K562 (cell line): ENCODE measurements around the gene C1orf167. TPM values are rescaled to one million over a fixed set of nuclear protein-coding genes. Genes with fewer than 3 reads are reported as not detected.

ENCODE experiments used
- CEBPB ChIP-seq: fragments of 450-650 bp; IDR thresholded peaks from 2 replicates; pipeline ENCODE4 v1.6.1; 2016; ENCODE audit warnings: missing genetic modification characterization, missing compliant biosample characterization
- CREB3 ChIP-seq: fragments of 450-650 bp; conservative IDR thresholded peaks from 2 replicates; pipeline ENCODE4 v1.6.1; 2016; ENCODE audit warnings: missing genetic modification characterization, low read depth, mild to moderate bottlenecking, missing compliant biosample characterization, moderate library complexity
- FOSL1 ChIP-seq: fragments of 200-800 bp; sonication (Bioruptor generic); conservative IDR thresholded peaks from 2 replicates; pipeline ENCODE4 v1.6.1; 2016; ENCODE audit warnings: missing genetic modification characterization, missing compliant biosample characterization
- HCFC1 ChIP-seq: IDR thresholded peaks from 2 replicates; pipeline ENCODE4 v1.6.1; 2012; ENCODE audit warnings: low read depth, low read length, improper control_type of control experiment
- OTX1 ChIP-seq: fragments of 450-650 bp; formaldehyde crosslinking; IDR thresholded peaks from 2 replicates; pipeline ENCODE4 v1.4.0; 2022; ENCODE audit warnings: mild to moderate bottlenecking
- PTRF ChIP-seq: fragments of 450-650 bp; IDR thresholded peaks from 2 replicates; pipeline ENCODE4 v1.6.1; 2016; ENCODE audit warnings: mild to moderate bottlenecking, missing genetic modification characterization, missing compliant biosample characterization
- SMARCB1 ChIP-seq: IDR thresholded peaks from 2 replicates; pipeline ENCODE4 v1.6.1; 2011; ENCODE audit warnings: improper control_type of control experiment, low read depth; ENCODE audit not compliant: insufficient read length
- TCF7 ChIP-seq: sonication (generic); IDR thresholded peaks from 2 replicates; pipeline ENCODE4 v1.6.1; 2016; ENCODE audit warnings: antibody characterized with exemption, borderline replicate concordance
- TEAD2 ChIP-seq: fragments of 450-650 bp; IDR thresholded peaks from 2 replicates; pipeline ENCODE4 v1.6.1; 2016; ENCODE audit warnings: missing genetic modification characterization, control low read depth, missing compliant biosample characterization
- VEZF1 ChIP-seq: fragments of 200-800 bp; sonication (Bioruptor generic); IDR thresholded peaks from 2 replicates; pipeline ENCODE4 v1.6.1; 2017; ENCODE audit warnings: missing genetic modification characterization, missing compliant biosample characterization
- ZBTB26 ChIP-seq: fragments of 450-650 bp; formaldehyde crosslinking; IDR thresholded peaks from 2 replicates; pipeline ENCODE4 v1.4.0; 2022; ENCODE audit warnings: missing genetic modification characterization
- ZC3H11A ChIP-seq: IDR thresholded peaks from 2 replicates; pipeline ENCODE4 v1.6.1; 2012; ENCODE audit warnings: low read depth, low read length, improper control_type of control experiment
- ZNF253 ChIP-seq: fragments of 250-450 bp; sonication (Bioruptor Pico); conservative IDR thresholded peaks from 2 replicates; pipeline ENCODE4 v1.6.1; 2021; ENCODE audit warnings: mild to moderate bottlenecking
- ZNF277 ChIP-seq: fragments of 250-450 bp; sonication (Bioruptor Pico); IDR thresholded peaks from 2 replicates; pipeline ENCODE4 v1.8.0; 2022; ENCODE audit warnings: inconsistent platforms, mild to moderate bottlenecking, moderate library complexity, borderline replicate concordance
- ZNF395 ChIP-seq: fragments of 200-800 bp; sonication (Bioruptor generic); IDR thresholded peaks from 2 replicates; pipeline ENCODE4 v1.6.1; 2017; ENCODE audit warnings: missing genetic modification characterization, missing compliant biosample characterization
- ZNF584 ChIP-seq: fragments of 200-800 bp; sonication (Bioruptor generic); IDR thresholded peaks from 2 replicates; pipeline ENCODE4 v1.6.1; 2016; ENCODE audit warnings: low read depth, mild to moderate bottlenecking, missing genetic modification characterization, missing compliant biosample characterization
- ZNF695 ChIP-seq: fragments of 450-650 bp; formaldehyde crosslinking; IDR thresholded peaks from 2 replicates; pipeline ENCODE4 v1.4.0; 2020; ENCODE audit warnings: mild to moderate bottlenecking, moderate library complexity
- polyA plus RNA-seq, 8 experiments: library from polyadenylated mRNA; depleted of rRNA in 4 of 8; stranded (reverse) in 5 of 8; unstranded in 3 of 8; fragments of >200 nt; fragmentation: Nextera tagmentation in 2 of 8; fragmentation: Illumina TruSeq in 1 of 8; extraction: Ambion mirVana in 2 of 8; extraction: Trizol in 1 of 8; gene quantifications; 2 replicates each; pipeline versions ENCODE4 v1.2.1 to v1.2.3, GENCODE V29; 2011 to 2014; ENCODE audit warnings: inconsistent platforms in 1 of 8, missing spikeins in 1 of 8
- total RNA-seq, 7 experiments: library from RNA; depleted of rRNA in 6 of 7; stranded (reverse); fragments of >200 nt in 6 of 7; fragmentation: Illumina TruSeq in 2 of 7; extraction: Trizol in 2 of 7; gene quantifications; 2 replicates each; pipeline versions ENCODE4 v1.2.1 to v1.2.3, GENCODE V29; 2011 to 2021; ENCODE audit warnings: low replicate concordance in 1 of 7

The C1orf167 gene
- total and polyA plus RNA-seq, 9 of the 15 experiments (the other 6 are each of a cell fraction or from before 2014, with no cell fraction given): 0.22 to 0.86 (median 0.31) TPM; not detected in 2

- TF ChIP-seq HCFC1 (peak; percentile 45; the same call in 1 of the 2 replicates), VEZF1 (CRISPR knock-in tag) (0 out of 2 replicates have a peak, but pooled peaks have one; percentile 42), ZNF584 (CRISPR knock-in tag) (no peak), ZNF253 (CRISPR knock-in tag) (no peak), OTX1 (CRISPR knock-in tag) (no peak; the same call in 1 of the 2 replicates), CEBPB (tag) (no peak), TCF7 (0 out of 2 replicates have a peak, but pooled peaks have one; percentile 29), SMARCB1 (no peak), ZNF277 (CRISPR knock-in tag) (no peak), CREB3 (tag) (no peak), TEAD2 (no peak), ZNF395 (CRISPR knock-in tag) (no peak), ZNF695 (CRISPR knock-in tag) (0 out of 2 replicates have a peak, but pooled peaks have one; percentile 22), FOSL1 (tag) (no peak), PTRF (tag) (no peak), ZC3H11A (peak; percentile 73; the same call in 1 of the 2 replicates), ZBTB26 (0 out of 2 replicates have a peak, but pooled peaks have one; percentile 8)
These were observed 23.2 kb downstream of the C1orf167 start (continued) for GRCh38 chr1:11784993-11785769.
